GM21737 (cell line): ENCODE measurements around the gene CCDC28B.

Source experiments
- ATAC-seq: cut with Tn5 transposase; IDR thresholded peaks from one replicate; pipeline ENCODE4 v1.9.1; 2021; ENCODE audit warnings: mild to moderate bottlenecking, moderate library complexity; ENCODE audit not compliant: unreplicated experiment

CCDC28B gene

GRCh38 chr1:32249831-32250525 is 49.6 kb downstream of the CCDC28B start:
- peak; percentile 56 for ATAC-seq

GRCh38 chr1:32250893-32251716 is 50.7 kb downstream of the CCDC28B start, which contains the start of gene LCK:
Gene LCK, plus strand, starts transcription at chr1:32251265. Its CDS starts 23,065 bp downstream, at chr1:32274330.
- ATAC-seq, result no peak
